HEK293 (cell line): ENCODE data around the gene WDR70.

Experiments used
- BCL11A ChIP-seq: fragments of 450-650 bp; formaldehyde crosslinking; IDR thresholded peaks from 2 replicates; pipeline ENCODE4 v1.5.1; 2016; ENCODE audit warnings: low read depth, missing biosample characterization, missing genetic modification characterization
- CTCF ChIP-seq: fragments of 450-650 bp; formaldehyde crosslinking; IDR thresholded peaks from 2 replicates; pipeline ENCODE4 v1.5.1; 2016; ENCODE audit warnings: missing biosample characterization, missing genetic modification characterization
- PBX3 ChIP-seq: sonication (generic); formaldehyde crosslinking; IDR thresholded peaks from 2 replicates; pipeline ENCODE4 v1.8.1; 2022; ENCODE audit warnings: mild to moderate bottlenecking, moderate library complexity, missing genetic modification reagents
- SETDB1 ChIP-seq: IDR thresholded peaks from one replicate; pipeline ENCODE4 v1.6.1; 2017; ENCODE audit warnings: mild to moderate bottlenecking, low read length, moderate library complexity, mixed read lengths; ENCODE audit not compliant: insufficient read length
- YY1 ChIP-seq: fragments of 450-650 bp; formaldehyde crosslinking; IDR thresholded peaks from 2 replicates; pipeline ENCODE4 v1.5.1; 2018; ENCODE audit warnings: missing biosample characterization, missing genetic modification characterization
- ZBTB11 ChIP-seq: fragments of 450-650 bp; formaldehyde crosslinking; conservative IDR thresholded peaks from 2 replicates; pipeline ENCODE4 v1.5.1; 2016; ENCODE audit warnings: low read depth, missing biosample characterization, missing genetic modification characterization
- ZNF121 ChIP-seq: fragments of 450-650 bp; formaldehyde crosslinking; IDR thresholded peaks from 2 replicates; pipeline ENCODE4 v1.5.1; 2016; ENCODE audit warnings: missing biosample characterization, missing genetic modification characterization
- ZNF138 ChIP-seq: fragments of 450-650 bp; formaldehyde crosslinking; IDR thresholded peaks from 2 replicates; pipeline ENCODE4 v1.5.1; 2016; ENCODE audit warnings: missing biosample characterization, missing genetic modification characterization, borderline replicate concordance
- ZNF146 ChIP-seq: fragments of 450-650 bp; formaldehyde crosslinking; IDR thresholded peaks from 2 replicates; pipeline ENCODE4 v1.5.1; 2016; ENCODE audit warnings: missing biosample characterization, missing genetic modification characterization
- ZNF560 ChIP-seq: fragments of 450-650 bp; formaldehyde crosslinking; IDR thresholded peaks from 2 replicates; pipeline ENCODE4 v1.5.1; 2017; ENCODE audit warnings: missing biosample characterization, missing genetic modification characterization, borderline replicate concordance
- ZNF639 ChIP-seq: fragments of 450-650 bp; formaldehyde crosslinking; IDR thresholded peaks from 2 replicates; pipeline ENCODE4 v1.5.1; 2016; ENCODE audit warnings: missing biosample characterization, missing genetic modification characterization
- ZNF76 ChIP-seq: fragments of 450-650 bp; formaldehyde crosslinking; IDR thresholded peaks from 2 replicates; pipeline ENCODE4; 2016; ENCODE audit warnings: low read depth, missing biosample characterization, missing genetic modification characterization, borderline replicate concordance
- ZNF777 ChIP-seq: fragments of 450-650 bp; formaldehyde crosslinking; IDR thresholded peaks from 2 replicates; pipeline ENCODE4 v1.5.1; 2017; ENCODE audit warnings: missing biosample characterization, missing genetic modification characterization, borderline replicate concordance

- TF ChIP-seq CTCF: no peak
- no peak for TF ChIP-seq ZNF560 (tag by site-specific recombination)
- TF ChIP-seq ZNF121 (tag by site-specific recombination): no peak
- no peak for TF ChIP-seq PBX3 (CRISPR knock-in tag)
- no peak for TF ChIP-seq SETDB1
- no peak for TF ChIP-seq BCL11A
- no peak for TF ChIP-seq ZNF138 (tag by site-specific recombination)
- no peak for TF ChIP-seq ZNF639 (tag by site-specific recombination)
- TF ChIP-seq ZNF777 (tag by site-specific recombination): no peak
- TF ChIP-seq ZNF146 (tag by site-specific recombination): no peak
- TF ChIP-seq ZNF76: no peak
- TF ChIP-seq ZBTB11: no peak
- TF ChIP-seq YY1 (tag by site-specific recombination): no peak
Measured at GRCh38 chr5:37400501-37400900, 21.4 kb downstream of the WDR70 start.
